Measurements from ENCODE around the gene GPR141.

Gene GPR141

GRCh38 chr7:37724732-37725131 lies 41.2 kb downstream of the GPR141 start:
- peaks cover 20% of the 10 kb centered on the region for H3K4me1 Mint-ChIP-seq
- no peaks in the 10 kb centered on the region for H3K27me3 Mint-ChIP-seq
- no peak for ATAC-seq (replicated peaks; ENCODE audit: extremely low read depth, poor library complexity, severe bottlenecking)
- no peak overlapping the region for H3K4me3 Mint-ChIP-seq
- no peaks in the 10 kb centered on the region for H3K9me3 Mint-ChIP-seq
- H3K27ac Mint-ChIP-seq (ENCODE audit: low read depth) = no peak overlapping the region
- peaks cover 3% of the 10 kb centered on the region for H3K36me3 Mint-ChIP-seq (ENCODE audit: insufficient read depth)
- no peak for DNase-seq (ENCODE audit: low spot score in 2 of 2)

- H3K4me3 Mint-ChIP-seq = no peak overlapping the region
- no peaks in the 10 kb centered on the region for H3K9me3 Mint-ChIP-seq
- H3K36me3 Mint-ChIP-seq (ENCODE audit: insufficient read depth) = peaks cover 3% of the 10 kb centered on the region
- no peak overlapping the region for H3K27ac Mint-ChIP-seq (ENCODE audit: low read depth)
- DNase-seq (ENCODE audit: low spot score in 2 of 2) = no peak
- ATAC-seq (replicated peaks; ENCODE audit: extremely low read depth, poor library complexity, severe bottlenecking) = no peak
- H3K27me3 Mint-ChIP-seq = no peaks in the 10 kb centered on the region
- H3K4me1 Mint-ChIP-seq = peaks cover 20% of the 10 kb centered on the region
Observed at GRCh38 chr7:37726016-37726415, 42.5 kb downstream of the GPR141 start.

GRCh38 chr7:37728747-37729146 lies 45.2 kb downstream of the GPR141 start:
- DNase-seq (ENCODE audit: low spot score in 2 of 2) (no peak), ATAC-seq (replicated peaks; ENCODE audit: extremely low read depth, poor library complexity, severe bottlenecking) (no peak)
- peaks cover 2% of the 10 kb centered on the region for H3K36me3 Mint-ChIP-seq (ENCODE audit: insufficient read depth)
- H3K27ac Mint-ChIP-seq (ENCODE audit: low read depth) = peak overlapping the region; percentile 50
- no peaks in the 10 kb centered on the region for H3K9me3 Mint-ChIP-seq
- H3K27me3 Mint-ChIP-seq = peaks cover 11% of the 10 kb centered on the region
- H3K4me1 Mint-ChIP-seq = peaks cover 25% of the 10 kb centered on the region
- H3K4me3 Mint-ChIP-seq = no peak overlapping the region

GRCh38 chr7:37729181-37729580 lies 45.6 kb downstream of the GPR141 start:
- H3K27ac Mint-ChIP-seq (ENCODE audit: low read depth) = peak overlapping the region; percentile 50
- no peaks in the 10 kb centered on the region for H3K9me3 Mint-ChIP-seq
- H3K4me3 Mint-ChIP-seq = no peak overlapping the region
- peaks cover 25% of the 10 kb centered on the region for H3K4me1 Mint-ChIP-seq
- H3K36me3 Mint-ChIP-seq (ENCODE audit: insufficient read depth) = peaks cover 2% of the 10 kb centered on the region
- DNase-seq (ENCODE audit: low spot score in 2 of 2) = no peak
- peaks cover 11% of the 10 kb centered on the region for H3K27me3 Mint-ChIP-seq
- no peak for ATAC-seq (replicated peaks; ENCODE audit: extremely low read depth, poor library complexity, severe bottlenecking)

GRCh38 chr7:37730501-37730900 lies 46.9 kb downstream of the GPR141 start:
- peaks cover 19% of the 10 kb centered on the region for H3K4me1 Mint-ChIP-seq
- H3K9me3 Mint-ChIP-seq = no peaks in the 10 kb centered on the region
- H3K4me3 Mint-ChIP-seq = no peak overlapping the region
- no peak overlapping the region for H3K27ac Mint-ChIP-seq (ENCODE audit: low read depth)
- H3K36me3 Mint-ChIP-seq (ENCODE audit: insufficient read depth) = peaks cover 2% of the 10 kb centered on the region
- no peak for ATAC-seq (replicated peaks; ENCODE audit: extremely low read depth, poor library complexity, severe bottlenecking)
- DNase-seq (ENCODE audit: low spot score in 2 of 2) = no peak
- H3K27me3 Mint-ChIP-seq = peaks cover 11% of the 10 kb centered on the region

GRCh38 chr7:37732253-37732652 lies 48.7 kb downstream of the GPR141 start:
- ATAC-seq (replicated peaks; ENCODE audit: extremely low read depth, poor library complexity, severe bottlenecking) = no peak

GRCh38 chr7:37732888-37733287 lies 49.3 kb downstream of the GPR141 start:
- no peak for DNase-seq (ENCODE audit: low spot score in 2 of 2)

More at GRCh38 chr7:37732253-37732652, 48.7 kb downstream of the GPR141 start:
- no peaks in the 10 kb centered on the region for H3K36me3 Mint-ChIP-seq (ENCODE audit: insufficient read depth)
- H3K27me3 Mint-ChIP-seq = peaks cover 11% of the 10 kb centered on the region
- no peak overlapping the region for H3K27ac Mint-ChIP-seq (ENCODE audit: low read depth)
- H3K4me3 Mint-ChIP-seq = no peak overlapping the region
- H3K4me1 Mint-ChIP-seq = peaks cover 12% of the 10 kb centered on the region
- no peaks in the 10 kb centered on the region for H3K9me3 Mint-ChIP-seq
- DNase-seq (ENCODE audit: low spot score in 2 of 2) = no peak

GRCh38 chr7:37735196-37735595 lies 51.6 kb downstream of the GPR141 start:
- no peak overlapping the region for H3K4me3 Mint-ChIP-seq
- H3K27ac Mint-ChIP-seq (ENCODE audit: low read depth) = no peak overlapping the region
- no peak for ATAC-seq (replicated peaks; ENCODE audit: extremely low read depth, poor library complexity, severe bottlenecking)
- H3K27me3 Mint-ChIP-seq = peaks cover 11% of the 10 kb centered on the region
- no peak for DNase-seq (ENCODE audit: low spot score in 2 of 2)
- no peaks in the 10 kb centered on the region for H3K36me3 Mint-ChIP-seq (ENCODE audit: insufficient read depth)
- H3K9me3 Mint-ChIP-seq = no peaks in the 10 kb centered on the region
- H3K4me1 Mint-ChIP-seq = peaks cover 5% of the 10 kb centered on the region

More at GRCh38 chr7:37732888-37733287, 49.3 kb downstream of the GPR141 start:
- Mint-ChIP-seq H3K36me3 (ENCODE audit: insufficient read depth) (no peaks in the 10 kb centered on the region), H3K9me3 (no peaks in the 10 kb centered on the region), H3K4me3 (no peak overlapping the region), H3K4me1 (peaks cover 12% of the 10 kb centered on the region), H3K27me3 (peaks cover 11% of the 10 kb centered on the region), H3K27ac (ENCODE audit: low read depth) (no peak overlapping the region)
- ATAC-seq (replicated peaks; ENCODE audit: extremely low read depth, poor library complexity, severe bottlenecking) = no peak

- peaks cover 2% of the 10 kb centered on the region for H3K36me3 Mint-ChIP-seq (ENCODE audit: insufficient read depth)
Observed at GRCh38 chr7:37738321-37738720, 54.8 kb downstream of the GPR141 start.

GRCh38 chr7:37740398-37740797 lies 56.8 kb downstream of the GPR141 start:
- H3K9me3 Mint-ChIP-seq = no peaks in the 10 kb centered on the region
- no peaks in the 10 kb centered on the region for H3K4me1 Mint-ChIP-seq
- H3K4me3 Mint-ChIP-seq = no peak overlapping the region
- ATAC-seq (replicated peaks; ENCODE audit: extremely low read depth, poor library complexity, severe bottlenecking) (no peak), DNase-seq (ENCODE audit: low spot score in 2 of 2) (no peak)
- no peaks in the 10 kb centered on the region for H3K27me3 Mint-ChIP-seq
- H3K27ac Mint-ChIP-seq (ENCODE audit: low read depth) = no peak overlapping the region
- peaks cover 2% of the 10 kb centered on the region for H3K36me3 Mint-ChIP-seq (ENCODE audit: insufficient read depth)

More at GRCh38 chr7:37738321-37738720, 54.8 kb downstream of the GPR141 start:
- Mint-ChIP-seq H3K27me3 (no peaks in the 10 kb centered on the region), H3K27ac (ENCODE audit: low read depth) (no peak overlapping the region), H3K9me3 (no peaks in the 10 kb centered on the region), H3K4me3 (no peak overlapping the region), H3K4me1 (no peaks in the 10 kb centered on the region)
- DNase-seq (ENCODE audit: low spot score in 2 of 2) (no peak), ATAC-seq (replicated peaks; ENCODE audit: extremely low read depth, poor library complexity, severe bottlenecking) (no peak)

GRCh38 chr7:37741776-37742175 lies 58.2 kb downstream of the GPR141 start:
- Mint-ChIP-seq H3K36me3 (ENCODE audit: insufficient read depth) (peaks cover 2% of the 10 kb centered on the region), H3K27me3 (no peaks in the 10 kb centered on the region)
- no peak for DNase-seq (ENCODE audit: low spot score in 2 of 2)

GRCh38 chr7:37751096-37751495 lies 67.5 kb downstream of the GPR141 start:
- H3K27me3 Mint-ChIP-seq = no peaks in the 10 kb centered on the region
- DNase-seq (ENCODE audit: low spot score in 2 of 2) (no peak), ATAC-seq (replicated peaks; ENCODE audit: extremely low read depth, poor library complexity, severe bottlenecking) (no peak)
- H3K4me1 Mint-ChIP-seq = no peaks in the 10 kb centered on the region
- no peaks in the 10 kb centered on the region for H3K9me3 Mint-ChIP-seq
- no peaks in the 10 kb centered on the region for H3K36me3 Mint-ChIP-seq (ENCODE audit: insufficient read depth)
- H3K4me3 Mint-ChIP-seq = no peak overlapping the region
- no peak overlapping the region for H3K27ac Mint-ChIP-seq (ENCODE audit: low read depth)

More at GRCh38 chr7:37741776-37742175, 58.2 kb downstream of the GPR141 start:
- Mint-ChIP-seq H3K9me3 (no peaks in the 10 kb centered on the region), H3K4me3 (no peak overlapping the region), H3K4me1 (no peaks in the 10 kb centered on the region), H3K27ac (ENCODE audit: low read depth) (no peak overlapping the region)
- no peak for ATAC-seq (replicated peaks; ENCODE audit: extremely low read depth, poor library complexity, severe bottlenecking)

GRCh38 chr7:37753398-37754050 lies 70.0 kb downstream of the GPR141 start:
- Mint-ChIP-seq H3K36me3 (ENCODE audit: insufficient read depth) (no peaks in the 10 kb centered on the region), H3K4me3 (no peak overlapping the region), H3K27me3 (no peaks in the 10 kb centered on the region), H3K4me1 (peaks cover 6% of the 10 kb centered on the region), H3K9me3 (no peaks in the 10 kb centered on the region), H3K27ac (ENCODE audit: low read depth) (no peak overlapping the region)
- no peak for ATAC-seq (replicated peaks; ENCODE audit: extremely low read depth, poor library complexity, severe bottlenecking)
- no peak for DNase-seq (ENCODE audit: low spot score in 2 of 2)
